MM.1S (cell line): Measurements from ENCODE around the gene OR9Q2.

Experiments used
- DNase-seq: peaks from one replicate; pipeline ENCODE4 v3.0.0-alpha.2; 2015
- H2AFZ ChIP-seq: fragments of 300-600 bp; sonication (generic); 2 replicates; pipeline ENCODE4 v1.6.0; 2016; ENCODE audit warnings: antibody characterized with exemption, low read length
- H3F3A ChIP-seq: fragments of 300-600 bp; sonication (generic); 2 replicates; pipeline ENCODE4 v1.6.1; 2016; ENCODE audit warnings: mild to moderate bottlenecking, antibody characterized with exemption, low read length, moderate library complexity, mixed read lengths; ENCODE audit not compliant: insufficient read depth
- H3K27ac ChIP-seq: fragments of 300-600 bp; sonication (generic); 2 replicates; pipeline ENCODE4 v1.5.1; 2016; ENCODE audit warnings: mild to moderate bottlenecking, low read length
- H3K27me3 ChIP-seq: fragments of 300-600 bp; sonication (generic); replicated peaks from 2 replicates; pipeline ENCODE4 v1.6.0; 2016; ENCODE audit warnings: low read length; ENCODE audit not compliant: insufficient read depth
- H3K36me3 ChIP-seq: fragments of 300-600 bp; sonication (generic); replicated peaks from 2 replicates; pipeline ENCODE4 v1.6.1; 2016; ENCODE audit warnings: mild to moderate bottlenecking, low read length, mixed read lengths; ENCODE audit not compliant: insufficient read depth
- H3K4me1 ChIP-seq: fragments of 300-600 bp; sonication (generic); 2 replicates; pipeline ENCODE4 v1.6.1; 2016; ENCODE audit warnings: low read length, mixed read lengths
- H3K4me2 ChIP-seq: fragments of 300-600 bp; sonication (generic); 2 replicates; pipeline ENCODE4 v1.6.0; 2016; ENCODE audit warnings: low read depth, low read length
- H3K4me3 ChIP-seq: fragments of 300-600 bp; sonication (generic); 2 replicates; pipeline ENCODE4 v1.5.1; 2016; ENCODE audit warnings: low read length, mixed read lengths
- H3K79me2 ChIP-seq: fragments of 300-600 bp; sonication (generic); 2 replicates; pipeline ENCODE4 v1.6.1; 2016; ENCODE audit warnings: mixed run types, low read length, mixed read lengths
- H3K9ac ChIP-seq: fragments of 300-600 bp; sonication (generic); 2 replicates; pipeline ENCODE4 v1.6.1; 2016; ENCODE audit warnings: low read length, mixed read lengths
- H3K9me2 ChIP-seq: fragments of 300-600 bp; sonication (generic); replicated peaks from 2 replicates; pipeline ENCODE4 v1.6.1; 2016; ENCODE audit warnings: mild to moderate bottlenecking, low read length, mixed read lengths; ENCODE audit not compliant: insufficient read depth
- H3K9me3 ChIP-seq: fragments of 300-600 bp; sonication (generic); replicated peaks from 2 replicates; pipeline ENCODE4 v1.6.1; 2016; ENCODE audit warnings: mild to moderate bottlenecking, low read length, mixed read lengths; ENCODE audit not compliant: insufficient read depth
- H4K20me1 ChIP-seq: fragments of 300-600 bp; sonication (generic); 2 replicates; pipeline ENCODE4 v1.6.1; 2016; ENCODE audit warnings: mild to moderate bottlenecking, low read length, moderate library complexity, mixed read lengths; ENCODE audit not compliant: insufficient read depth
- EZH2 ChIP-seq: fragments of 300-600 bp; sonication (generic); optimal IDR thresholded peaks from 2 replicates; pipeline ENCODE3; 2017; ENCODE audit warnings: low read depth, mild to moderate bottlenecking, antibody characterized with exemption, low read length, mixed read lengths
- EZH2phosphoT487 ChIP-seq: fragments of 300-600 bp; sonication (generic); IDR thresholded peaks from 2 replicates; pipeline ENCODE4 v1.6.1; 2018; ENCODE audit warnings: antibody characterized with exemption, low read length
- TF ChIP-seq, protein P1 (sequence below): fragments of 300-600 bp; sonication (generic); IDR thresholded peaks from 2 replicates; pipeline ENCODE4 v1.5.1; 2016; ENCODE audit warnings: antibody characterized with exemption, low read length, mixed read lengths

Gene OR9Q2

DNA sequence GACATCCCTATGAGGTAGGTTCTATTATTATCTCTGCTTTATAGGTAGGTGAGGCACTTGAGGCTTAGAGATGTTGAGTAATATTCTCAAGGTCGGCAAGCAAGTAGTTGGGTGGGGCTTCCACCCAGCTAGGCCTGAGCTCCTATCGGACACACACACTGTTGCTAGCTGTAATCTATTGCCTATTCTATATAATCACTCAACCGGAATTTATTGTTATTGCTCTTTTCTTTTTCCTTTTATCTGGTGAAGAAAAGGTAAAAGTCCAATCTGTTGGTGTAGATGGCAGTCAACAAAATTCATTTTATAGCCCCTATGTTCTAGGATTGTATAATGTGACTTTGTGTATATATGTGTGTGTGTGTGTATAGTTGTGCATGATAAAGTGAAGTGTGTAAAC is 3.4 kb downstream of the OR9Q2 start:
- no peak for DNase-seq
- Histone ChIP-seq H3F3A (no peaks in the 10 kb centered on the region), H4K20me1 (no peaks in the 10 kb centered on the region), H3K9me2 (no peaks in the 10 kb centered on the region), H2AFZ (no peak overlapping the region), H3K79me2 (no peaks in the 10 kb centered on the region), H3K9me3 (no peaks in the 10 kb centered on the region), H3K4me2 (no peak overlapping the region), H3K27ac (no peak overlapping the region), H3K4me1 (no peaks in the 10 kb centered on the region), H3K9ac (no peak overlapping the region), H3K36me3 (no peaks in the 10 kb centered on the region), H3K27me3 (no peaks in the 10 kb centered on the region), H3K4me3 (no peak overlapping the region)
- no peak for TF ChIP-seq EZH2
- no peak for TF ChIP-seq EZH2phosphoT487
- TF ChIP-seq, protein P1, sequence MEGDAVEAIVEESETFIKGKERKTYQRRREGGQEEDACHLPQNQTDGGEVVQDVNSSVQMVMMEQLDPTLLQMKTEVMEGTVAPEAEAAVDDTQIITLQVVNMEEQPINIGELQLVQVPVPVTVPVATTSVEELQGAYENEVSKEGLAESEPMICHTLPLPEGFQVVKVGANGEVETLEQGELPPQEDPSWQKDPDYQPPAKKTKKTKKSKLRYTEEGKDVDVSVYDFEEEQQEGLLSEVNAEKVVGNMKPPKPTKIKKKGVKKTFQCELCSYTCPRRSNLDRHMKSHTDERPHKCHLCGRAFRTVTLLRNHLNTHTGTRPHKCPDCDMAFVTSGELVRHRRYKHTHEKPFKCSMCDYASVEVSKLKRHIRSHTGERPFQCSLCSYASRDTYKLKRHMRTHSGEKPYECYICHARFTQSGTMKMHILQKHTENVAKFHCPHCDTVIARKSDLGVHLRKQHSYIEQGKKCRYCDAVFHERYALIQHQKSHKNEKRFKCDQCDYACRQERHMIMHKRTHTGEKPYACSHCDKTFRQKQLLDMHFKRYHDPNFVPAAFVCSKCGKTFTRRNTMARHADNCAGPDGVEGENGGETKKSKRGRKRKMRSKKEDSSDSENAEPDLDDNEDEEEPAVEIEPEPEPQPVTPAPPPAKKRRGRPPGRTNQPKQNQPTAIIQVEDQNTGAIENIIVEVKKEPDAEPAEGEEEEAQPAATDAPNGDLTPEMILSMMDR = no peak

- Histone ChIP-seq H3K4me1 (no peaks in the 10 kb centered on the region), H3K27me3 (no peaks in the 10 kb centered on the region), H3K4me2 (no peak overlapping the region), H3F3A (no peaks in the 10 kb centered on the region), H2AFZ (no peak overlapping the region), H3K36me3 (no peaks in the 10 kb centered on the region), H3K9ac (no peak overlapping the region), H3K4me3 (no peak overlapping the region), H3K9me2 (no peaks in the 10 kb centered on the region), H3K9me3 (no peaks in the 10 kb centered on the region), H4K20me1 (no peaks in the 10 kb centered on the region), H3K79me2 (no peaks in the 10 kb centered on the region), H3K27ac (no peak overlapping the region)
- no peak for DNase-seq
- TF ChIP-seq, protein P1 = no peak
- TF ChIP-seq EZH2phosphoT487 = no peak
- no peak for TF ChIP-seq EZH2
Measured at GRCh38 chr11:58193391-58193790, 4.5 kb downstream of the OR9Q2 start.

- H3K27ac ChIP-seq = no peak overlapping the region
- no peaks in the 10 kb centered on the region for H3K4me1 ChIP-seq
- no peak overlapping the region for H3K4me3 ChIP-seq
- no peaks in the 10 kb centered on the region for H3K36me3 ChIP-seq
- no peaks in the 10 kb centered on the region for H3F3A ChIP-seq
- no peak for DNase-seq
- H2AFZ ChIP-seq = no peak overlapping the region
- no peak overlapping the region for H3K4me2 ChIP-seq
- H3K9ac ChIP-seq = no peak overlapping the region
- no peaks in the 10 kb centered on the region for H3K79me2 ChIP-seq
- no peaks in the 10 kb centered on the region for H3K9me2 ChIP-seq
- H3K27me3 ChIP-seq = no peaks in the 10 kb centered on the region
- TF ChIP-seq EZH2 (no peak), EZH2phosphoT487 (no peak)
- TF ChIP-seq, protein P1 = no peak
- no peaks in the 10 kb centered on the region for H4K20me1 ChIP-seq
- no peaks in the 10 kb centered on the region for H3K9me3 ChIP-seq
Measured at GRCh38 chr11:58195939-58196338, 7.1 kb downstream of the OR9Q2 start.
